WERI-Rb-1 (cell line): Measurements from ENCODE around the gene ANTXR2.

Experiments used
- DNase-seq: peaks from one replicate; pipeline ENCODE4 v3.0.0-alpha.2; 2020
- H3K27ac ChIP-seq: fragments of 250-450 bp; sonication (Bioruptor Pico); 2 replicates; pipeline ENCODE4 v1.5.1; 2020; ENCODE audit warnings: mild to moderate bottlenecking, moderate library complexity
- H3K27me3 ChIP-seq: fragments of 250-450 bp; sonication (Bioruptor Pico); 2 replicates; pipeline ENCODE4 v1.5.1; 2021; ENCODE audit warnings: mild to moderate bottlenecking, low read depth, moderate library complexity; ENCODE audit not compliant: insufficient read depth, severe bottlenecking
- H3K36me3 ChIP-seq: fragments of 250-450 bp; sonication (Bioruptor Pico); 2 replicates; pipeline ENCODE4 v1.5.1; 2020; ENCODE audit warnings: mild to moderate bottlenecking, moderate library complexity
- H3K4me3 ChIP-seq: 2 replicates; pipeline ENCODE4 v1.5.1; 2011; ENCODE audit warnings: low read depth, mild to moderate bottlenecking, control low read depth, low read length
- H3K9me3 ChIP-seq: fragments of 250-450 bp; sonication (Bioruptor Pico); 2 replicates; pipeline ENCODE4 v1.5.1; 2021; ENCODE audit warnings: mild to moderate bottlenecking, moderate library complexity; ENCODE audit not compliant: severe bottlenecking
- TF ChIP-seq, protein P1 (sequence below): IDR thresholded peaks from 2 replicates; pipeline ENCODE4 v1.5.1; 2011; ENCODE audit warnings: low read depth, mild to moderate bottlenecking, control low read depth, inconsistent platforms, low read length

ANTXR2 gene

DNA sequence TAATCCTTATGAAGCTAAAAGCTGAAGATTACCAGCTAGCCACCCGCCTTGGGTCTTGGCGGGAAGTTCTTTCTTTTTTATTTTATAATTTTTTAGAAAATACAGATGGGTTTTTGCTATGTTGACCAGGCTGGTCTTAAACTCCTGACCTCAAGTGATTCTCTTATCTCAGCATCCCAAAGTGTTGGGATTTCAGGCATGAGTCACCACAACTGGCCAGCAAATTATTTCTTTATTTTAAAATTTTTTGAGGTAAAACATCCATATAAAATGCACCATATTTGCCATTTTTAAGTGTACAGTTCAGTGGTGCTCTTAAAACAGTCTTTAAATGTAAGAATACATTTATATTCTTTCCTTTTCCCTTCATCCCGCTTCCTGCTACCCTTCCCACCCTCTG is 40.6 kb upstream of the ANTXR2 start:
- no peak for DNase-seq
- Histone ChIP-seq H3K27ac (no peak overlapping the region), H3K27me3 (no peaks in the 10 kb centered on the region), H3K4me3 (no peak overlapping the region), H3K9me3 (no peaks in the 10 kb centered on the region), H3K36me3 (no peaks in the 10 kb centered on the region)
- TF ChIP-seq, protein P1, sequence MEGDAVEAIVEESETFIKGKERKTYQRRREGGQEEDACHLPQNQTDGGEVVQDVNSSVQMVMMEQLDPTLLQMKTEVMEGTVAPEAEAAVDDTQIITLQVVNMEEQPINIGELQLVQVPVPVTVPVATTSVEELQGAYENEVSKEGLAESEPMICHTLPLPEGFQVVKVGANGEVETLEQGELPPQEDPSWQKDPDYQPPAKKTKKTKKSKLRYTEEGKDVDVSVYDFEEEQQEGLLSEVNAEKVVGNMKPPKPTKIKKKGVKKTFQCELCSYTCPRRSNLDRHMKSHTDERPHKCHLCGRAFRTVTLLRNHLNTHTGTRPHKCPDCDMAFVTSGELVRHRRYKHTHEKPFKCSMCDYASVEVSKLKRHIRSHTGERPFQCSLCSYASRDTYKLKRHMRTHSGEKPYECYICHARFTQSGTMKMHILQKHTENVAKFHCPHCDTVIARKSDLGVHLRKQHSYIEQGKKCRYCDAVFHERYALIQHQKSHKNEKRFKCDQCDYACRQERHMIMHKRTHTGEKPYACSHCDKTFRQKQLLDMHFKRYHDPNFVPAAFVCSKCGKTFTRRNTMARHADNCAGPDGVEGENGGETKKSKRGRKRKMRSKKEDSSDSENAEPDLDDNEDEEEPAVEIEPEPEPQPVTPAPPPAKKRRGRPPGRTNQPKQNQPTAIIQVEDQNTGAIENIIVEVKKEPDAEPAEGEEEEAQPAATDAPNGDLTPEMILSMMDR = no peak

DNA sequence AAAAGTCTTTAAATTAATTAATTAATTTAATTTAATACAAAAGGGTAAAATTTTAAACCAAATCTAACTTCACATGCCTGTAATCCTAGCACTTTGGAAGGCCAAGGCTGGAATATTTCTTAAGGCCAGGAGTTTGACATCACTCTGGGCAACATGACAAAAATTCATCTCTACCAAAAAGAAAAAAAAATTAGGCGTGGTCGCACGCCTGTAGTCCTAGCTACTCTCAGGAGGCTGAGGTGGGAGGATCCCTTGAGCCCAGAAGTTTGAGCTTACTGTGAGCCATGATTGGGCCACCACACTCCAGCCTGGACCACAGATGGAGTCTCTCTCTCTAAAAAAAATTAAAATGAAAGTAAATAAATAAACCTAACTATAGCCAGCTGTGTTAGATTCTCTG is 39.2 kb upstream of the ANTXR2 start:
- Histone ChIP-seq H3K4me3 (no peak overlapping the region), H3K27ac (no peak overlapping the region), H3K36me3 (no peaks in the 10 kb centered on the region), H3K9me3 (no peaks in the 10 kb centered on the region), H3K27me3 (no peaks in the 10 kb centered on the region)
- DNase-seq = no peak
- TF ChIP-seq, protein P1 = no peak

DNA sequence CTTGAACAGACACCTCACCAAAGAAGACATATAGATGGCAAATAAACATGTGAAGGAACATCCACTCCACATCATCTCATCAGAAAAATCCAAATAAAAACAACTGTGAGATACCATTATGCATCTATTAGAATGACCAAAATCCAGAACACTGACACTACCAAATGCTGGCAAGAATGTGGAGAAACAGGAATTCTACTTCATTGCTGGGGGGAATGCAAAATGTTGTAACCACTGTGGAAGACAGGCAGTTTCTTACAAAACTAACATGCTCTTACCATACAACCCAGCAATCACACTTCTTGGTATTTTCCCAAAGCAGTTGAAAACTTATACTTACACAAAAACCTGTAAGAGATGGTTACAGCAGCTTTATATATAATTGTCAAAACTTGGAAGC is 38.2 kb upstream of the ANTXR2 start:
- H3K27ac ChIP-seq = no peak overlapping the region
- TF ChIP-seq, protein P1 = no peak
- H3K4me3 ChIP-seq = no peak overlapping the region
- no peaks in the 10 kb centered on the region for H3K27me3 ChIP-seq
- H3K9me3 ChIP-seq = no peaks in the 10 kb centered on the region
- H3K36me3 ChIP-seq = no peaks in the 10 kb centered on the region
- no peak for DNase-seq

DNA sequence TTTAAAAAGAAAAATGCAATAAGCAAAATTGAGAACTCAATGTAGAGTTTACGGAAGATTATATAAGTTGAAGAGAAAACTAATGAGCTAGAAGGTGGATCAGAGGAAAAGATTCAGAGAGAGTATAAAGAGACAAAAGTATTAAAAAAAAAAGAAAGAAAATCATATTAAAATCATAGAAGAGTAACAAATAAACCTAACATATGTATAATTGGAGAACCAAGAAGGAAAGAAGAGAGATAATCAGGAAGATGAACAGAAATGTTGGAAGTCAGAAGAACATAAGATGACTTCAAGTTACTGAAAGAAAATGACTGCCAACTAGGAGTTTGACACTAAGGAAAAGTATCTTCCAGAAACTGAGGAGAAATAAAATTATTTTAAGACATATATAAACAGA is 34.3 kb upstream of the ANTXR2 start:
- Histone ChIP-seq H3K27ac (no peak overlapping the region), H3K4me3 (no peak overlapping the region), H3K9me3 (no peaks in the 10 kb centered on the region), H3K36me3 (no peaks in the 10 kb centered on the region), H3K27me3 (no peaks in the 10 kb centered on the region)
- TF ChIP-seq, protein P1 = no peak
- no peak for DNase-seq

DNA sequence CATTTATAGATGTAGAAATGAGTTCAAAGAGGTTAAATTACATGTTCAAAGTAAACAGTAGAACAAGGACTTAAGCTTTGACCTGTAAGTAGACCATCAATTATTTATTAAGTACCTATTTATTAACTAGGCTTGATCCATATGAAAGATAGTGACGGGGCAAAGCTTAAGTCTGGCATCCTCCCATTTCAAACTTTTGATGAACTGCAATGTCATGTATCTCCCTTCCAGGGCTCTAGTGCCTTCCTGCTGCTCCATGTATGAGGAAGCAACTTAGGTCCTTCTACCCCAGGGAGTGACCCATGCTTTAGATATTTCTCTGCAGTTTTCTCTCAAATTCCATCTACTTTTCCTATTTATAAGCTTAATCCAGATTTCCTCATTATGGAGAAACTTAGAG is 31.9 kb upstream of the ANTXR2 start:
- TF ChIP-seq, protein P1 = no peak
- Histone ChIP-seq H3K36me3 (no peaks in the 10 kb centered on the region), H3K9me3 (no peaks in the 10 kb centered on the region), H3K27ac (no peak overlapping the region), H3K27me3 (no peaks in the 10 kb centered on the region), H3K4me3 (no peak overlapping the region)
- DNase-seq = no peak

DNA sequence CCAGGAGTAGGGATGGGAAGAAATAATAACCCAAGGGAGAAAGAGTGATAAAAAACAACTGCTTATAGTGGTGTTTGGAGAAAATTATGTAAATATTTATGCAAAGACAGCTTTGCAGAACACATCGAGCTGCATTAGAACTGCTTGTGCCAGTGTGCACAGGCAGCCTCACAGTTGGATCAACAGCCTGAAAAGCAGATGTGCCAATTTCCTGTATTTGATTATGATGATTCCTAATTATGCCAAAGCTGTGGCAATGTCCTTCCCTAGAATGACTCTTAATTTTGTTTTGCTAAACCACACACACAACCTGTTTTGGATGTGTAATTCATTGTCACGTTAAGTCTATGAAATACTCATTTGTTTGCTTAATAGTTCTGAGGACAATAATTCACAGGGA is 30.6 kb upstream of the ANTXR2 start:
- no peaks in the 10 kb centered on the region for H3K36me3 ChIP-seq
- H3K4me3 ChIP-seq = no peak overlapping the region
- no peak overlapping the region for H3K27ac ChIP-seq
- TF ChIP-seq, protein P1 = no peak
- DNase-seq = no peak
- no peaks in the 10 kb centered on the region for H3K27me3 ChIP-seq
- H3K9me3 ChIP-seq = no peaks in the 10 kb centered on the region
